Gastrocnemius medialis (tissue), 4 donors: ENCODE measurements around the gene EIF3K. TPM values are rescaled to one million over a fixed set of nuclear protein-coding genes. Genes with fewer than 3 reads are reported as not detected.

Experiments used
- ATAC-seq, 2 donors: fragments of 150-250 bp; one replicate each; pipeline ENCODE4 v1.9.1; 2016
- DNase-seq, 2 donors: peaks; one replicate each; pipeline ENCODE4 v3.0.0-alpha.2; 2019
- H3K27ac ChIP-seq, 4 donors: fragments of 200-600 bp; sonication (generic); 1 replicate in 1 of 4; 2 replicates in 3 of 4; pipeline ENCODE4 v1.5.1; 2016 to 2018; ENCODE audit warnings: mild to moderate bottlenecking in 2 of 4, moderate library complexity in 1 of 4
- H3K27me3 ChIP-seq, 3 donors: fragments of 200-600 bp; sonication (generic) in 2 of 3; 1 replicate in 1 of 3; 2 replicates in 2 of 3; pipeline versions ENCODE4 v1.5.1 to v1.6.0; 2016 to 2019; ENCODE audit warnings: mild to moderate bottlenecking in 1 of 3, moderate library complexity in 1 of 3
- H3K36me3 ChIP-seq, 2 donors: fragments of 200-600 bp; sonication (generic) in 1 of 2; one replicate each; pipeline ENCODE4 v1.5.1; 2017 to 2018
- H3K4me1 ChIP-seq, 2 donors: fragments of 200-600 bp; sonication (generic) in 1 of 2; one replicate each; pipeline ENCODE4 v1.5.1; 2016 to 2017; ENCODE audit warnings: mild to moderate bottlenecking in 2 of 2
- H3K4me3 ChIP-seq, 4 donors: fragments of 200-600 bp; sonication (generic) in 3 of 4; 1 replicate in 1 of 4; 2 replicates in 3 of 4; pipeline ENCODE4 v1.5.1; 2016 to 2019; ENCODE audit warnings: mild to moderate bottlenecking in 2 of 4
- H3K9me3 ChIP-seq, 3 donors: fragments of 200-600 bp; sonication (generic) in 2 of 3; 1 replicate in 1 of 3; 2 replicates in 2 of 3; pipeline ENCODE4 v1.5.1; 2016 to 2019
- CTCF ChIP-seq, 5 experiments: fragments of 450-650 bp in 3 of 5; fragments of 200-600 bp in 2 of 5; sonication (generic) in 2 of 5; IDR thresholded peaks in 4 of 5; conservative IDR thresholded peaks in 1 of 5; 1 replicate in 4 of 5; 2 replicates in 1 of 5; pipeline ENCODE4 v1.5.1; 2016 to 2019; ENCODE audit warnings: antibody characterized with exemption in 5 of 5, mild to moderate bottlenecking in 3 of 5, moderate library complexity in 3 of 5
- POLR2A ChIP-seq, 2 donors: fragments of 450-650 bp; IDR thresholded peaks; one replicate each; pipeline ENCODE4 v1.6.1; 2017; ENCODE audit warnings: antibody characterized with exemption in 2 of 2, mild to moderate bottlenecking in 2 of 2, moderate library complexity in 2 of 2
- in situ Hi-C, 4 donors: fragments of 200-750 bp; cut with MboI; loops; one replicate each; pipeline versions ENCODE4 v1.15.0 to v1.8.0; 2017; ENCODE audit warnings: low sequenced_read_pairs in 4 of 4
- intact Hi-C: fragments of 100-400 bp; cut with DNase I; formaldehyde crosslinking; loops from one replicate; pipeline ENCODE4 v1.15.1; 2023; ENCODE audit warnings: low total_unique reads
- total RNA-seq, 4 donors: library from RNA; depleted of rRNA; stranded (reverse); fragments of >200 nt; gene quantifications; one replicate each; pipeline versions ENCODE4 v1.1.0 to v1.2.3, GENCODE V29; 2016

Gene EIF3K
- total RNA-seq, 4 donors from 2014 or later, result 619 to 975 (median 681) TPM

- ATAC-seq, result no peak
- peaks cover 18% of the 10 kb centered on the region in 2 donors for H3K4me1 ChIP-seq
- H3K27ac ChIP-seq, result no peak overlapping the region
- in situ Hi-C loops, result no loop called here
- H3K9me3 ChIP-seq, result no peaks in the 10 kb centered on the region
- no peaks in the 10 kb centered on the region for H3K27me3 ChIP-seq
- peak overlapping the region in 1 of 4 donors; percentile 93 for H3K4me3 ChIP-seq
- intact Hi-C loops, result loop anchor here (5.0 kb wide), 1 partner anchor 215 kb away; the partner anchor contains the start of gene FAM98C
- no peak for DNase-seq
- peaks cover 0 to 24% of the 10 kb centered on the region in 2 donors for H3K36me3 ChIP-seq
- no peak for TF ChIP-seq CTCF (IDR thresholded peaks at IDR 0.05 in 4 of 5, conservative IDR thresholded peaks at IDR 0.05 in 1 of 5)
- no peak for TF ChIP-seq POLR2A (IDR thresholded peaks at IDR 0.05)
Measured at GRCh38 chr19:38617283-38617763, 1.7 kb upstream of the EIF3K start.

GRCh38 chr19:38617764-38618589, 1.0 kb upstream of the EIF3K start, which contains the start of gene MAP4K1:
TSS of gene MAP4K1 (minus strand) at chr19:38617953. CDS start at chr19:38617895, 58 bp downstream.
- peaks cover 18% of the 10 kb centered on the region in 2 donors for H3K4me1 ChIP-seq
- intact Hi-C loops, result loop anchor here (5.0 kb wide), 1 partner anchor 216 kb away; the partner anchor contains the start of gene FAM98C
- peak within 1 kb of the TSS; percentile 57 to 95 (median 92) for H3K4me3 ChIP-seq
- H3K27ac ChIP-seq, result peak within 1 kb of the TSS; percentile 75 to 96 (median 88)
- in situ Hi-C loops, result no loop called here
- H3K27me3 ChIP-seq, result no peaks in the 10 kb centered on the region
- peak; percentile 2 to 3 for ATAC-seq
- H3K36me3 ChIP-seq, result peaks cover 0 to 28% of the 10 kb centered on the region in 2 donors
- TF ChIP-seq CTCF (IDR thresholded peaks at IDR 0.05 in 4 of 5, conservative IDR thresholded peaks at IDR 0.05 in 1 of 5) (no peak), POLR2A (IDR thresholded peaks at IDR 0.05) (no peak)
- H3K9me3 ChIP-seq, result no peaks in the 10 kb centered on the region
- no peak for DNase-seq

GRCh38 chr19:38619361-38620174, 580 bp downstream of the EIF3K start:
- Histone ChIP-seq H3K36me3 (peaks cover 0 to 43% of the 10 kb centered on the region in 2 donors), H3K4me3 (peak overlapping the region; percentile 80 to 95 (median 92)), H3K27me3 (no peaks in the 10 kb centered on the region), H3K27ac (peak overlapping the region; percentile 90 to 96 (median 94)), H3K4me1 (peaks cover 18% of the 10 kb centered on the region in 2 donors), H3K9me3 (no peaks in the 10 kb centered on the region)
- peak in 1 of 2 donors; percentile 10 for ATAC-seq
- in situ Hi-C loops (loop anchor here in 1 of 4 donors (10.0 kb wide), 1 partner anchor 225 kb away; the partner anchor contains the start of gene HNRNPL), intact Hi-C loops (loop anchor here (5.0 kb wide), 1 partner anchor 217 kb away; the partner anchor contains the start of gene FAM98C)
- TF ChIP-seq POLR2A (IDR thresholded peaks at IDR 0.05), result no peak
- no peak for TF ChIP-seq CTCF (IDR thresholded peaks at IDR 0.05 in 4 of 5, conservative IDR thresholded peaks at IDR 0.05 in 1 of 5)
- DNase-seq, result no peak

DNA sequence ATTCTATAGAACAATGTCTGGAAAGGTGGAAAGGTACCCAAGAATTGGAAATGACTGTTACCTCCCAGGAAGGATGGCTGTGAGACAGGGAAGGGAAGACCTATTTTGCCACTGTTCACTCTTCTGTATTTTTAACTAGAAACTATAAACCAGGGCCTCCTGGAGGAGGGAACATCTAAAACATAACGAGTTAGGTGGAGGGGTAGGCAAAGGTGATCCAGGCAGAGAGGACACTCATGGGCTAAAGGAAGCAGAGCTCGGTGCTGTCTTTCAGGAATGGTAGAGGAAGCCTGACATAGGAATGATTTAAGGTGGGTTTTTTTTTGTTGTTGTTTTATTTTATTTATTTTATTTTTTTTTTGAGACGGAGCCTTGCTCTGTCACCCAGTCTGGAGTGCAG, 5.8 kb downstream of the EIF3K start:
- Histone ChIP-seq H3K9me3 (no peaks in the 10 kb centered on the region), H3K36me3 (peaks cover 0 to 96% of the 10 kb centered on the region in 2 donors), H3K4me1 (peaks cover 6% of the 10 kb centered on the region in 2 donors), H3K4me3 (no peak overlapping the region), H3K27me3 (no peaks in the 10 kb centered on the region), H3K27ac (peak overlapping the region in 1 of 4 donors; percentile 38)
- in situ Hi-C loops, result loop anchor here in 2 of 4 donors (10.0 to 25.0 kb wide), 2 partner anchors 212 to 220 kb away; partner anchors contain the start of genes HNRNPL (in 2 of the 2) and ECH1 (in 1 of the 2)
- ATAC-seq, result no peak
- no peak for DNase-seq
- intact Hi-C loops, result no loop called here
- no peak for TF ChIP-seq POLR2A (IDR thresholded peaks at IDR 0.05)
- TF ChIP-seq CTCF (IDR thresholded peaks at IDR 0.05 in 4 of 5, conservative IDR thresholded peaks at IDR 0.05 in 1 of 5), result no peak
